HUES48 (cell line): ENCODE data around the gene PEMT.

Experiments
- H3K27ac ChIP-seq: one replicate; pipeline ENCODE4 v1.7.0; 2013; ENCODE audit warnings: low read depth, low read length, inconsistent platforms
- H3K27me3 ChIP-seq: 2 replicates; pipeline ENCODE4 v1.6.1; 2013; ENCODE audit warnings: mild to moderate bottlenecking, low read length; ENCODE audit not compliant: control insufficient read depth, insufficient read depth
- H3K36me3 ChIP-seq: 2 replicates; pipeline ENCODE4 v1.6.1; 2013; ENCODE audit warnings: low read length; ENCODE audit not compliant: control insufficient read depth, insufficient read depth
- H3K4me1 ChIP-seq: 2 replicates; pipeline ENCODE4 v1.6.1; 2013; ENCODE audit warnings: mild to moderate bottlenecking, low read length; ENCODE audit not compliant: control insufficient read depth, insufficient read depth
- H3K4me3 ChIP-seq: 2 replicates; pipeline ENCODE4 v1.5.1; 2013; ENCODE audit warnings: mild to moderate bottlenecking, low read depth, low read length
- H3K9ac ChIP-seq: 2 replicates; pipeline ENCODE4 v1.6.1; 2013; ENCODE audit warnings: mild to moderate bottlenecking, low read depth, low read length, moderate library complexity
- H3K9me3 ChIP-seq: 2 replicates; pipeline ENCODE4 v1.6.1; 2013; ENCODE audit warnings: low read length; ENCODE audit not compliant: control insufficient read depth, insufficient read depth

PEMT gene

DNA sequence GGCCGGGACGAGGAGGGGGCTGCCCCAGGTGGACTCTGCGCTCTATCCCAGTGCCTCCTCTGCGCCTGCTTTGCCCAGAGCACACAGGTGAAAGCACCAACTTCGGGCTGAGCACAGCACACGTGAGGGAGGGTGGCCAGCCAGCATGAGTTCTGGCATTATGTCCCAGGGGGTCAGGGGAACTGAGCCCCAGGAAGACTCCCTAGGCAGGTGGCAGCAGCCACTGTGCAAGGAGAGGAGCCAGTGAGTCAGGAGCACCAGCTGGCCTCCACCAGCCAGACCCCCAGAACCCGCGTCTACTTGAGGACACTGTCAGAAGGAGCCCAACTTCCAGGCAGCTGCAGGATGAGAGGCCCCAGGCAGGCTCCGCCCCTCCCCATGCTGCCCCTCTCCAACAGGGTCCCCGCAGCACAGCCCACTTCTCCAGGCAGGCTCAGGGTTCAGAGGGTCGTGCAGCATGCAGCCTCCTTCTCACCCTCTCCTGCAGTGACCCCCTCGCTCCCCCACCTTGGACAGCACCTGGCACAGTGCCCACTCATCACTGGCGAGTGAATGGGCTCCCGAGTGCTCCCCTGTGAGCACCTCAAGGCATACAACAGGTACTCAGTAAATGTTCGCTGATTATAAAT lies 51.1 kb downstream of the PEMT start:
- no peaks in the 10 kb centered on the region for H3K27me3 ChIP-seq
- no peaks in the 10 kb centered on the region for H3K4me1 ChIP-seq
- H3K4me3 ChIP-seq = no peak overlapping the region
- no peak overlapping the region for H3K27ac ChIP-seq
- no peaks in the 10 kb centered on the region for H3K36me3 ChIP-seq
- no peaks in the 10 kb centered on the region for H3K9me3 ChIP-seq
- no peak overlapping the region for H3K9ac ChIP-seq

- H3K4me3 ChIP-seq = no peak overlapping the region
- no peaks in the 10 kb centered on the region for H3K36me3 ChIP-seq
- H3K9me3 ChIP-seq = no peaks in the 10 kb centered on the region
- H3K4me1 ChIP-seq = no peaks in the 10 kb centered on the region
- H3K27me3 ChIP-seq = no peaks in the 10 kb centered on the region
- H3K27ac ChIP-seq = no peak overlapping the region
- no peak overlapping the region for H3K9ac ChIP-seq
Measured at GRCh38 chr17:17539591-17539990, 51.9 kb downstream of the PEMT start.

GRCh38 chr17:17538417-17539391 lies 52.8 kb downstream of the PEMT start:
- no peaks in the 10 kb centered on the region for H3K4me1 ChIP-seq
- H3K27ac ChIP-seq = no peak overlapping the region
- no peaks in the 10 kb centered on the region for H3K27me3 ChIP-seq
- H3K9me3 ChIP-seq = no peaks in the 10 kb centered on the region
- H3K9ac ChIP-seq = no peak overlapping the region
- no peaks in the 10 kb centered on the region for H3K36me3 ChIP-seq
- no peak overlapping the region for H3K4me3 ChIP-seq

DNA sequence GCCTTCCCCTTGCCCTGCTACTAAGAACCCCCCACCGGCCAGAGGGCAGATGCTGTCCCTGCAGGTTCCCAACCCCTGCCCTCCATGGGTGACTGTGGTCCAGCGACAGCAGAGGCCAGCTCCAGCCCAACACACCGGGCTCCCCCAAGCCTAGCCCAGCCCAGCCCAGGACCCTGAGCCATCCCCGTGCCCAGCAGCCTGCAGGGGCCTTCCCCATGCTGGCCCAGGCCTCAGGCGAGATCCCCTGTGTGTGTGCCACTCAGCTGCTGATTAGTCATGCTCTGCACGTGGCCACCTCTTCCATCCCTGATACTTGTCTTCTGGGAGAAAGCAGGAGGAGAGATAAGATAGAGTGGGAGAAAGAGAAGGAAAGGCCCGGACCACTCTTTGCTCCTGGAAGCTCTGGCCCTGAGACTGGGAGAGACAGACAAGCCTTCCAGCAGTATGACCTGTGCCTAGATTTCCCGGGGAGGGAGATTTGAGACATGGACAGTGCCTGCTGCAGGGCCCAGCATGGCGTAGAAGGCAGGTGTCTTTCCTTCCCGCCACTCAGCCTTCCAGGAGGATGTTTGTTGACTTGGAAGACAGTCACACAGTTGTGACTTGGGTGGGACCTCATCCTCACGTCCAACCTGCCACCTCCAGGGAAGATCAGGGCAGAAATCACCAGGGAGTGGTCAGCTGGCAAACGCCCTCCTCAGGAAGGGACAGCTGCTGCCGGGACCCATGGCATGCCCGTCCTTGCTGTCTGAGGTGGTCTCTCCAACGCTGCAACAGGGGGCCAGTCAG lies 54.0 kb downstream of the PEMT start:
- Histone ChIP-seq H3K36me3 (no peaks in the 10 kb centered on the region), H3K9me3 (no peaks in the 10 kb centered on the region), H3K9ac (no peak overlapping the region), H3K27me3 (no peaks in the 10 kb centered on the region), H3K27ac (no peak overlapping the region), H3K4me1 (no peaks in the 10 kb centered on the region), H3K4me3 (no peak overlapping the region)

GRCh38 chr17:17536702-17537101 lies 54.8 kb downstream of the PEMT start:
- no peak overlapping the region for H3K9ac ChIP-seq
- no peak overlapping the region for H3K4me3 ChIP-seq
- H3K4me1 ChIP-seq = no peaks in the 10 kb centered on the region
- no peaks in the 10 kb centered on the region for H3K9me3 ChIP-seq
- H3K36me3 ChIP-seq = no peaks in the 10 kb centered on the region
- H3K27ac ChIP-seq = no peak overlapping the region
- H3K27me3 ChIP-seq = no peaks in the 10 kb centered on the region

DNA sequence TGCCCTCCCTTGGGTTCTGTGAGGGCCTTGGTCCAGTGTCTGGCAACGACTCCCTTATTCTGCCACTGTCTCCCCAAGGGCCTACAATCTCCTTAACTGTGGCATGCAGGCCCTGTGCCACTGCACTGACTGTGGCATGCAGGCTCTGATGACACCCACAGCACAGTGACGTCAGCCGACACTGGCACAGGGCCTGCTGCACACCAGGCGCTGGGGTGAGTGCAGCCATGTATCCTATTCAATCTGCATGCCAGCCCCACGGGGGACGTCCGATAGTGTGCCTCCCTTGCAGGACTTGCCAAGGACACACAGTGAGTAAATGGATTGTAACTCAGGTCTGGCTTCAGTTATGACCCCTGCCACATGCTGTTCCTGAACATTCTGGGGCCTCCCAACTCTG lies 55.6 kb downstream of the PEMT start:
- Histone ChIP-seq H3K27me3 (no peaks in the 10 kb centered on the region), H3K9me3 (no peaks in the 10 kb centered on the region), H3K9ac (no peak overlapping the region), H3K36me3 (no peaks in the 10 kb centered on the region), H3K4me1 (no peaks in the 10 kb centered on the region), H3K4me3 (no peak overlapping the region), H3K27ac (no peak overlapping the region)

- H3K27me3 ChIP-seq = no peaks in the 10 kb centered on the region
- H3K9ac ChIP-seq = no peak overlapping the region
- no peaks in the 10 kb centered on the region for H3K9me3 ChIP-seq
- no peaks in the 10 kb centered on the region for H3K4me1 ChIP-seq
- H3K4me3 ChIP-seq = no peak overlapping the region
- H3K27ac ChIP-seq = no peak overlapping the region
- no peaks in the 10 kb centered on the region for H3K36me3 ChIP-seq
Measured at GRCh38 chr17:17533901-17534441, 57.5 kb downstream of the PEMT start.

GRCh38 chr17:17532991-17533390 lies 58.5 kb downstream of the PEMT start:
- Histone ChIP-seq H3K27me3 (no peaks in the 10 kb centered on the region), H3K9me3 (no peaks in the 10 kb centered on the region), H3K4me3 (no peak overlapping the region), H3K4me1 (no peaks in the 10 kb centered on the region), H3K36me3 (no peaks in the 10 kb centered on the region), H3K9ac (no peak overlapping the region), H3K27ac (no peak overlapping the region)

GRCh38 chr17:17531156-17531555 lies 60.4 kb downstream of the PEMT start:
- H3K27me3 ChIP-seq = no peaks in the 10 kb centered on the region
- H3K4me1 ChIP-seq = no peaks in the 10 kb centered on the region
- no peak overlapping the region for H3K4me3 ChIP-seq
- H3K27ac ChIP-seq = no peak overlapping the region
- no peaks in the 10 kb centered on the region for H3K9me3 ChIP-seq
- H3K9ac ChIP-seq = no peak overlapping the region
- H3K36me3 ChIP-seq = no peaks in the 10 kb centered on the region

GRCh38 chr17:17528696-17529652 lies 62.5 kb downstream of the PEMT start:
- no peak overlapping the region for H3K4me3 ChIP-seq
- H3K27ac ChIP-seq = no peak overlapping the region
- H3K9me3 ChIP-seq = no peaks in the 10 kb centered on the region
- no peaks in the 10 kb centered on the region for H3K27me3 ChIP-seq
- H3K9ac ChIP-seq = no peak overlapping the region
- H3K36me3 ChIP-seq = no peaks in the 10 kb centered on the region
- no peaks in the 10 kb centered on the region for H3K4me1 ChIP-seq
